OCI-LY7 (cell line): ENCODE measurements around the gene SCFD2. TPM values are rescaled to one million over a fixed set of nuclear protein-coding genes. Genes with fewer than 3 reads are reported as not detected.
"Not testable (repeated sequence)": the region's sequence is repeated elsewhere in the genome, so short reads cannot be mapped to it uniquely, and the experiment has no call there.

Experiments
- BruUV-seq: library from RNA; stranded (reverse); fragments of 400-500 nt; replicated peaks from 2 replicates; lab custom pipeline; 2021; lab: Mats Ljungman, UMichigan
- CTCF ChIA-PET: fragments of 300-600 bp; sonication (Branson Sonifier 250); formaldehyde crosslinking; loops from one replicate; lab custom pipeline; 2022; ENCODE audit warnings: antibody characterized with exemption; ENCODE audit not compliant: unreplicated experiment; lab: Charles Lee
- POLR2A ChIA-PET: fragments of 300-600 bp; sonication (Branson Sonifier 250); formaldehyde crosslinking; loops from one replicate; lab custom pipeline; 2022; ENCODE audit warnings: antibody characterized with exemption; lab: Charles Lee
- DNase-seq: peaks from one replicate; pipeline ENCODE4 v3.0.0-alpha.2; 2015; ENCODE audit warnings: low spot score
- H2AFZ ChIP-seq: fragments of 200-600 bp; sonication (generic), shearing (Covaris generic); 2 replicates; pipeline ENCODE4 v1.6.1; 2014; ENCODE audit warnings: mild to moderate bottlenecking, antibody characterized with exemption, low read length, moderate library complexity
- H3K27ac ChIP-seq: fragments of 200-600 bp; sonication (generic); 2 replicates; pipeline ENCODE4 v1.5.1; 2014; ENCODE audit warnings: mixed run types, low read depth, mild to moderate bottlenecking, moderate library complexity, low read length, inconsistent platforms; ENCODE audit not compliant: poor library complexity, severe bottlenecking
- H3K36me3 ChIP-seq: fragments of 200-600 bp; sonication (generic); 2 replicates; pipeline ENCODE4 v1.6.1; 2014; ENCODE audit warnings: mild to moderate bottlenecking, antibody characterized with exemption, low read length, moderate library complexity, mixed read lengths; ENCODE audit not compliant: insufficient read depth
- H3K4me1 ChIP-seq: fragments of 200-600 bp; sonication (generic); 2 replicates; pipeline ENCODE4 v1.5.1; 2014; ENCODE audit warnings: mild to moderate bottlenecking, low read length; ENCODE audit not compliant: insufficient read depth, poor library complexity, severe bottlenecking
- H3K4me2 ChIP-seq: fragments of 200-600 bp; sonication (generic); 2 replicates; pipeline ENCODE4 v1.6.1; 2014; ENCODE audit warnings: mild to moderate bottlenecking, low read length
- H3K4me3 ChIP-seq: fragments of 200-600 bp; sonication (generic); 2 replicates; pipeline ENCODE4 v1.5.1; 2014; ENCODE audit warnings: mild to moderate bottlenecking, low read depth, low read length; ENCODE audit not compliant: poor library complexity, severe bottlenecking
- H3K79me2 ChIP-seq: fragments of 200-600 bp; sonication (generic); 2 replicates; pipeline ENCODE4 v1.6.1; 2016; ENCODE audit warnings: low read depth, mild to moderate bottlenecking, low read length, moderate library complexity, mixed read lengths; ENCODE audit not compliant: insufficient read depth
- H3K9me2 ChIP-seq: fragments of 200-600 bp; sonication (generic); 2 replicates; pipeline ENCODE4 v1.6.1; 2016; ENCODE audit warnings: mild to moderate bottlenecking, low read length, mixed read lengths; ENCODE audit not compliant: insufficient read depth
- H3K9me3 ChIP-seq: fragments of 200-600 bp; sonication (generic); 2 replicates; pipeline ENCODE4 v1.6.1; 2014; ENCODE audit warnings: mild to moderate bottlenecking, mixed run types, low read length, mixed read lengths
- H4K20me1 ChIP-seq: fragments of 200-600 bp; sonication (generic); 2 replicates; pipeline ENCODE4 v1.6.1; 2014; ENCODE audit warnings: mild to moderate bottlenecking, antibody characterized with exemption, low read length, moderate library complexity, mixed read lengths; ENCODE audit not compliant: insufficient read depth
- CTCF ChIP-seq: fragments of 200-600 bp; sonication (generic); conservative IDR thresholded peaks from 2 replicates; pipeline ENCODE4 v1.5.1; 2014; ENCODE audit warnings: mild to moderate bottlenecking, antibody characterized with exemption, low read length, moderate library complexity, mixed read lengths
- EZH2phosphoT487 ChIP-seq: fragments of 200-600 bp; sonication (generic); IDR thresholded peaks from 2 replicates; pipeline ENCODE4 v1.6.1; 2018; ENCODE audit warnings: low read depth, borderline replicate concordance, mild to moderate bottlenecking, mixed run types, antibody characterized with exemption, low read length, moderate library complexity, mixed read lengths
- intact Hi-C: fragments of 100-400 bp; cut with micrococcal nuclease; formaldehyde crosslinking; loops from one replicate; pipeline ENCODE4 v1.10.0; 2022; ENCODE audit not compliant: unreplicated experiment
- total RNA-seq, 2 experiments: library from RNA; depleted of rRNA in 1 of 2; stranded (reverse); fragments of >200 nt in 1 of 2; shearing (Covaris generic) in 1 of 2; gene quantifications; 2 replicates each; pipeline ENCODE4 v1.2.3, GENCODE V29; 2014 to 2022

Gene SCFD2
- total RNA-seq, 2 experiments from 2014 or later, result 27.2 to 52.0 TPM

- no peaks in the 10 kb centered on the region for H3K36me3 ChIP-seq
- H3K4me2 ChIP-seq, result no peak overlapping the region
- TF ChIP-seq EZH2phosphoT487 (no peak), CTCF (no peak)
- BruUV-seq, result no TSS peak
- POLR2A ChIA-PET, result no interaction called here
- intact Hi-C loops, result no loop called here
- no peak overlapping the region for H3K4me3 ChIP-seq
- 0 out of 2 replicates have a peak, but pooled peaks cover 5% of the 10 kb centered on the region for H3K9me3 ChIP-seq
- H3K4me1 ChIP-seq, result no peaks in the 10 kb centered on the region
- no peak overlapping the region for H3K27ac ChIP-seq
- DNase-seq, result no peak
- no peaks in the 10 kb centered on the region for H4K20me1 ChIP-seq
- no peaks in the 10 kb centered on the region for H3K9me2 ChIP-seq
- CTCF ChIA-PET, result no interaction called here
- H2AFZ ChIP-seq, result no peak overlapping the region
- no peaks in the 10 kb centered on the region for H3K79me2 ChIP-seq
Observed at GRCh38 chr4:53240573-53240972, 125.3 kb downstream of the SCFD2 start.

- H3K36me3 ChIP-seq, H3K4me1 ChIP-seq, H3K9me3 ChIP-seq, BruUV-seq, H2AFZ ChIP-seq, H4K20me1 ChIP-seq, H3K4me2 ChIP-seq, H3K79me2 ChIP-seq, DNase-seq, H3K27ac ChIP-seq, H3K4me3 ChIP-seq, H3K9me2 ChIP-seq, intact Hi-C loops, CTCF ChIA-PET, POLR2A ChIA-PET: not testable (repeated sequence)
Observed at GRCh38 chr4:53238352-53238751, 127.5 kb downstream of the SCFD2 start.

- H4K20me1 ChIP-seq, H2AFZ ChIP-seq, intact Hi-C loops, POLR2A ChIA-PET, BruUV-seq, H3K4me2 ChIP-seq, H3K4me1 ChIP-seq, H3K9me3 ChIP-seq, H3K79me2 ChIP-seq, H3K36me3 ChIP-seq, CTCF ChIA-PET, DNase-seq, H3K9me2 ChIP-seq, H3K27ac ChIP-seq, H3K4me3 ChIP-seq: not testable (repeated sequence)
Observed at GRCh38 chr4:53237811-53238210, 128.1 kb downstream of the SCFD2 start.

- H3K36me3 ChIP-seq, H3K4me2 ChIP-seq, H3K4me3 ChIP-seq, CTCF ChIA-PET, DNase-seq, H3K79me2 ChIP-seq, POLR2A ChIA-PET, intact Hi-C loops, H3K9me3 ChIP-seq, H4K20me1 ChIP-seq, H2AFZ ChIP-seq, H3K4me1 ChIP-seq, BruUV-seq, H3K27ac ChIP-seq, H3K9me2 ChIP-seq: not testable (repeated sequence)
Observed at GRCh38 chr4:53236624-53237023, 129.2 kb downstream of the SCFD2 start.
